ENCODE results near the gene RPL18. TPM values are rescaled to one million over a fixed set of nuclear protein-coding genes. Genes with fewer than 3 reads are reported as not detected.

Gene RPL18
- total and polyA plus RNA-seq, 9 of the 15 experiments (the other 6 are each of a cell fraction or from before 2014, with no cell fraction given), result 312 to 2,635 (median 1,653) TPM

DNA sequence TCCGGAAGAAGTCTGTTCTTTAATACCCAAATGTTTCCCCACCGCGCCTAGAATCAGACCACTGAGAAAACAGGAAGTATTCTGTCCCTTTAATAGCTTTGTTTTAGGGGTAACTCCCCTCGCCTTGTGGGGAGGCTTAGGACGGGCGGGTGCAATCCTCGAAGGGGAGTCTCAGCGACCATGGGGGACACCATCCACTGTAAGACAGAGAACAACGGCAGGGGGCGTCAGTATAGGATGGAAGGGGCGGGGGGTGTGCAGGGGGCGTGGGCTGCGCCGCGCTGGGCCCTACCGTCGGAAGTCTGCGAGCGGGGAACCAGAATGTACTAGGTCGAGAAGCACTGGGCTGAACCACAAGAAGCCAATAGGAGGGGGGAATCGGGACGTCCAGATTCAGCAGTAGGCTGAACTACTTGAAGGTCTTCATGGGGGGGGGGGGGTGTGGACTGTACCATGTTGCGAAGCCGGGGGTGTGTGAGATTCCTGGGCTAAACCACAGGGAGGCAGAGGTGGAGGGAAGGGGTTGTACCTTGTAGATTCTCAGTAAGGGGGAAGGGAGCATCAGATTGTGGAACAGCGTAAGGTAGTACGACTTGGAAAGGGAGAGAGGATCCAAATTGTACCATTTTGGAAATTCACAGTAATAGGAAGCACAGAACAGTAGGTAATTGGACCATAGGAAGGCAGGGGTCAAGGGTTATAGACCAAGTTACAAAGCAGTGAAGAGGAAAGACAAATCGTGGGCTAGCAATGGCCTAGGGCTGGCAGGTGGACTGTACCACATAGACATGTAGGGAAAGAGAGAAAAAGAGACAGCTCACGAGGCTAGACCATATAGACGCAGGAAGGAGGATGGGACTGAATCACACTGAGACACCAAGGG, 19.2 kb upstream of the RPL18 start (continued):
- TF ChIP-seq, protein P1, sequence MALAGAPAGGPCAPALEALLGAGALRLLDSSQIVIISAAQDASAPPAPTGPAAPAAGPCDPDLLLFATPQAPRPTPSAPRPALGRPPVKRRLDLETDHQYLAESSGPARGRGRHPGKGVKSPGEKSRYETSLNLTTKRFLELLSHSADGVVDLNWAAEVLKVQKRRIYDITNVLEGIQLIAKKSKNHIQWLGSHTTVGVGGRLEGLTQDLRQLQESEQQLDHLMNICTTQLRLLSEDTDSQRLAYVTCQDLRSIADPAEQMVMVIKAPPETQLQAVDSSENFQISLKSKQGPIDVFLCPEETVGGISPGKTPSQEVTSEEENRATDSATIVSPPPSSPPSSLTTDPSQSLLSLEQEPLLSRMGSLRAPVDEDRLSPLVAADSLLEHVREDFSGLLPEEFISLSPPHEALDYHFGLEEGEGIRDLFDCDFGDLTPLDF (CRISPR knock-in tag; IDR thresholded peaks at IDR 0.05), result no peak
- TF ChIP-seq ZNF695 (CRISPR knock-in tag; IDR thresholded peaks at IDR 0.05), result no peak
- no peak for TF ChIP-seq TCF3 (CRISPR knock-in tag; IDR thresholded peaks at IDR 0.05)
- no peak; the same call in 1 of the 2 replicates for TF ChIP-seq PTTG1 (tag; IDR thresholded peaks at IDR 0.05; ENCODE audit: low read depth)
- TF ChIP-seq MEIS2 (IDR thresholded peaks at IDR 0.05; ENCODE audit: partially characterized antibody), result no peak
- TF ChIP-seq ESRRA (IDR thresholded peaks at IDR 0.05; ENCODE audit: borderline replicate concordance, low read depth), result peak; percentile 41; the same call in 1 of the 2 replicates
- no peak for TF ChIP-seq SMARCB1 (IDR thresholded peaks at IDR 0.05; ENCODE audit: insufficient read length, low read depth)
- TF ChIP-seq ZFP1 (CRISPR knock-in tag; IDR thresholded peaks at IDR 0.05), result no peak
- TF ChIP-seq, protein P2, sequence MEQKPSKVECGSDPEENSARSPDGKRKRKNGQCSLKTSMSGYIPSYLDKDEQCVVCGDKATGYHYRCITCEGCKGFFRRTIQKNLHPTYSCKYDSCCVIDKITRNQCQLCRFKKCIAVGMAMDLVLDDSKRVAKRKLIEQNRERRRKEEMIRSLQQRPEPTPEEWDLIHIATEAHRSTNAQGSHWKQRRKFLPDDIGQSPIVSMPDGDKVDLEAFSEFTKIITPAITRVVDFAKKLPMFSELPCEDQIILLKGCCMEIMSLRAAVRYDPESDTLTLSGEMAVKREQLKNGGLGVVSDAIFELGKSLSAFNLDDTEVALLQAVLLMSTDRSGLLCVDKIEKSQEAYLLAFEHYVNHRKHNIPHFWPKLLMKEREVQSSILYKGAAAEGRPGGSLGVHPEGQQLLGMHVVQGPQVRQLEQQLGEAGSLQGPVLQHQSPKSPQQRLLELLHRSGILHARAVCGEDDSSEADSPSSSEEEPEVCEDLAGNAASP (IDR thresholded peaks at IDR 0.05), result no peak
- TF ChIP-seq, protein P3, sequence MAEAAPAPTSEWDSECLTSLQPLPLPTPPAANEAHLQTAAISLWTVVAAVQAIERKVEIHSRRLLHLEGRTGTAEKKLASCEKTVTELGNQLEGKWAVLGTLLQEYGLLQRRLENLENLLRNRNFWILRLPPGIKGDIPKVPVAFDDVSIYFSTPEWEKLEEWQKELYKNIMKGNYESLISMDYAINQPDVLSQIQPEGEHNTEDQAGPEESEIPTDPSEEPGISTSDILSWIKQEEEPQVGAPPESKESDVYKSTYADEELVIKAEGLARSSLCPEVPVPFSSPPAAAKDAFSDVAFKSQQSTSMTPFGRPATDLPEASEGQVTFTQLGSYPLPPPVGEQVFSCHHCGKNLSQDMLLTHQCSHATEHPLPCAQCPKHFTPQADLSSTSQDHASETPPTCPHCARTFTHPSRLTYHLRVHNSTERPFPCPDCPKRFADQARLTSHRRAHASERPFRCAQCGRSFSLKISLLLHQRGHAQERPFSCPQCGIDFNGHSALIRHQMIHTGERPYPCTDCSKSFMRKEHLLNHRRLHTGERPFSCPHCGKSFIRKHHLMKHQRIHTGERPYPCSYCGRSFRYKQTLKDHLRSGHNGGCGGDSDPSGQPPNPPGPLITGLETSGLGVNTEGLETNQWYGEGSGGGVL (CRISPR knock-in tag; IDR thresholded peaks at IDR 0.05), result no peak
- TF ChIP-seq SRF (CRISPR knock-in tag; IDR thresholded peaks at IDR 0.05), result no peak; a peak in 1 of 4 replicates
- TF ChIP-seq SRSF1 (IDR thresholded peaks at IDR 0.05; ENCODE audit: low read depth, low read length), result no peak
- peak; percentile 55; the same call in 1 of the 2 replicates for TF ChIP-seq NFRKB (IDR thresholded peaks at IDR 0.05; ENCODE audit: low read depth)
- TF ChIP-seq C11orf30 (IDR thresholded peaks at IDR 0.05; ENCODE audit: low read depth), result 0 out of 2 replicates have a peak, but pooled peaks have one; percentile 8
- TF ChIP-seq SIRT6 (IDR thresholded peaks at IDR 0.05; ENCODE audit: low read depth, low read length), result no peak
- TF ChIP-seq HDAC1 (IDR thresholded peaks at IDR 0.05), result peak in 1 of 2 experiments; percentile 5; a peak in 1 of 4 replicates
- no peak for TF ChIP-seq IRF2 (CRISPR knock-in tag; IDR thresholded peaks at IDR 0.05)
- TF ChIP-seq BRF1 (IDR thresholded peaks at IDR 0.05; ENCODE audit: borderline replicate concordance, extremely low read depth, insufficient read length), result no peak
- peak; percentile 29 for TF ChIP-seq LEF1 (IDR thresholded peaks at IDR 0.05)

All from K562 (cell line).